Choroid plexus epithelial cell (primary cell): ENCODE results near the gene UGDH.

Experiments used
- DNase-seq: peaks from one replicate; pipeline ENCODE4 v3.0.0-alpha.2; 2010; ENCODE audit warnings: low read depth
- H3K4me3 ChIP-seq: 2 replicates; pipeline ENCODE4 v1.5.1; 2011; ENCODE audit warnings: low read depth, mild to moderate bottlenecking, control low read depth, low read length, moderate library complexity
- TF ChIP-seq, protein P1 (sequence below): conservative IDR thresholded peaks from 2 replicates; pipeline ENCODE4 v1.5.1; 2011; ENCODE audit warnings: low read depth, mild to moderate bottlenecking, control low read depth, inconsistent platforms, low read length, moderate library complexity

Gene UGDH

DNA sequence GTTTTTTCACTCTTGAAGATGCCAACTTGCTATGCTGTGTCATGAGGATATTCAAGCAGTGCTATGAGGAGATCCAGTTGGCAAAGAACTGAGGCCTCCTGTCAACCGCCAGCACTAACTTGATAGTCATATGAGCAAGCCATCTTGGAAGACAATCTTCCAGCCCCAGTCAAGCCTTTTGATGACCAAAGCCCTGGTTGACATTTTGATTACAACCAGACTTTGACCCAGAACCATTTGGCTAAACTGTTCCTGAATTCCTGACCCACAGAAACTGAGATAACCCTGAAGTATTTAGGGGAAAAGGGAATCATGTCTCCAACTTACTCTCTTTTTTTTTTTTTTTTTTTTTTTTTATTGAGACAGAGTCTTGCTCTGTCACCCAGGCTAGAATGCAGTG, 32.9 kb downstream of the UGDH start:
- DNase-seq: no peak
- TF ChIP-seq, protein P1, sequence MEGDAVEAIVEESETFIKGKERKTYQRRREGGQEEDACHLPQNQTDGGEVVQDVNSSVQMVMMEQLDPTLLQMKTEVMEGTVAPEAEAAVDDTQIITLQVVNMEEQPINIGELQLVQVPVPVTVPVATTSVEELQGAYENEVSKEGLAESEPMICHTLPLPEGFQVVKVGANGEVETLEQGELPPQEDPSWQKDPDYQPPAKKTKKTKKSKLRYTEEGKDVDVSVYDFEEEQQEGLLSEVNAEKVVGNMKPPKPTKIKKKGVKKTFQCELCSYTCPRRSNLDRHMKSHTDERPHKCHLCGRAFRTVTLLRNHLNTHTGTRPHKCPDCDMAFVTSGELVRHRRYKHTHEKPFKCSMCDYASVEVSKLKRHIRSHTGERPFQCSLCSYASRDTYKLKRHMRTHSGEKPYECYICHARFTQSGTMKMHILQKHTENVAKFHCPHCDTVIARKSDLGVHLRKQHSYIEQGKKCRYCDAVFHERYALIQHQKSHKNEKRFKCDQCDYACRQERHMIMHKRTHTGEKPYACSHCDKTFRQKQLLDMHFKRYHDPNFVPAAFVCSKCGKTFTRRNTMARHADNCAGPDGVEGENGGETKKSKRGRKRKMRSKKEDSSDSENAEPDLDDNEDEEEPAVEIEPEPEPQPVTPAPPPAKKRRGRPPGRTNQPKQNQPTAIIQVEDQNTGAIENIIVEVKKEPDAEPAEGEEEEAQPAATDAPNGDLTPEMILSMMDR: no peak
- no peak overlapping the region for H3K4me3 ChIP-seq

DNA sequence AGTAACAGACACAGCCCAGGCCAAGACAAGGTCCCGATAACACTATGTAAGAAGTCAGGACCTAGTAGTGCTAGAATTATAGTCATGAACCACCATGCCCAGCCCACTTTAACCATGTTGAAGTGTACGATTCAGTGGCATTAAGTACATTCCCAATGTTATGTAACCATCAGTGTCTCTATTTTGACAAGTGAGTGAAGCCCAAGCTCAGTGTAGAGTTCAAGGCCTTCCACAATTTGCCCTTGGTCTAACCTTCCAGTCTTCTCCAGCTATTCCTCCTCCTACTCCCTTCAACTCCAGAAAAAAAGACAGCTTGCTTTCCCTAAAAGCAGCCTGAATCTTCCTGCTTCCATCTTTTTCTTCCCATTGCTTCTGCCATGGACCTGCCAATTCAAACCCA, 36.9 kb downstream of the UGDH start:
- H3K4me3 ChIP-seq: no peak overlapping the region
- TF ChIP-seq, protein P1: no peak
- no peak for DNase-seq

DNA sequence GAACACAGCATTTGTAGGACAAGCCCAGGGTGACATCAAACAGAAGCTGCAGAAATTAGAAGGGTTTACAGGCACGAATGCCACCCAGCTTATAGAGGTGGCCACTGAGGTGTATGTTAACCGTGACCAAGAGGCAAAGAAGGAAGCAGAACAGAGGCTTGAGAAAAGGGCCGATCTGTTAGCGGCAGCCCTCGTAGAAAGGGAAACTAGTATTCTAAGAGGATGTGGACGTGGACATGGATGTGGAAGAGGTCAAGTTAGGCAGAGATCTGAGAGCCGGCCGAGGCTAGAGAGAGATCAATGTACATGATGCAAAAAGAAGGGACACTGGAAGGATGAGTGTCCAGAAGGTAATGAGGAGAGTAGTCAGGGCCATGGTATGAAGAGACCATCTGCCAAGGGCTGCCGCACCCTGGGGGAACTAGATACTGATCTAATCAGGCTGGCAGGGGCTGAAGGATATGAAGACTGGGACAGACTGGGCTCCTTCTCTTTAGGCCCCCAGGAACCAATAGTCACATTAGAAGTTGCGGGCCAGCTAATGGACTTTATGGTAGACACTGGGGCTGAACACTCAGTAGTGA, 40.9 kb downstream of the UGDH start:
- DNase-seq: no peak
- TF ChIP-seq, protein P1: no peak
- H3K4me3 ChIP-seq: no peak overlapping the region

DNA sequence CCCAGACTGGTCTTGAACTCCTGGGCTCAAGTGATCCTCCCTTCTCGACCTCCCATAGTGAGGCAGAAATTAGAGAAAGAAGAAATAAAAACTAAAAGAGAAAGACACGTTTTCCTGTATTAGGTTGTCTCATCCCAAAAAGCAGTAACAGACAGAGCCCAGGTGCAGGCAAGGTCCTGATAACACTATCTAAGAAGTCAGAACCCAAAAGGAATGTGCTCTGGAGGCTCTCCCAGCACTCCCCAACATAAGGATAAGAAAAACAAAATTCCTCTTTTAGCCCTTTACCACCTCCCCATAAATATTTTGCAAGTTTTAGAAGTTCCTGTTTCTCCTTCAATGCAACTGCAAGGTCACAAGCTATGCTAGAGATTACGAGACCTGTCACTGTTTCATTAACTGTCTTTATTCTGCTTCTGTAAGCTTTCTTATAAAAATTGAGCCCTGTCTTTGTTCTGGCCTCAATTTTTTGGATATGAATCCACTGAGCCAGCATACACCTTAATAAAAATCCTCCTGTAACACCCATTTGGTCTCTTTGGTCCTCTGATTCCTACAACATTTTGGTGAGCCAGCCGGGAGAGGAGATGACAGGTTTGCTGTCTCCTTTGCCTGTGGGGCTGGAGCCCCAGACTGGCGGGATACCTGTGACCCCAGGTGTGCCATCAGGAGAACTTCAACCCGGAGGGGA, 42.5 kb downstream of the UGDH start:
- no peak for DNase-seq
- TF ChIP-seq, protein P1: no peak
- H3K4me3 ChIP-seq: no peak overlapping the region

DNA sequence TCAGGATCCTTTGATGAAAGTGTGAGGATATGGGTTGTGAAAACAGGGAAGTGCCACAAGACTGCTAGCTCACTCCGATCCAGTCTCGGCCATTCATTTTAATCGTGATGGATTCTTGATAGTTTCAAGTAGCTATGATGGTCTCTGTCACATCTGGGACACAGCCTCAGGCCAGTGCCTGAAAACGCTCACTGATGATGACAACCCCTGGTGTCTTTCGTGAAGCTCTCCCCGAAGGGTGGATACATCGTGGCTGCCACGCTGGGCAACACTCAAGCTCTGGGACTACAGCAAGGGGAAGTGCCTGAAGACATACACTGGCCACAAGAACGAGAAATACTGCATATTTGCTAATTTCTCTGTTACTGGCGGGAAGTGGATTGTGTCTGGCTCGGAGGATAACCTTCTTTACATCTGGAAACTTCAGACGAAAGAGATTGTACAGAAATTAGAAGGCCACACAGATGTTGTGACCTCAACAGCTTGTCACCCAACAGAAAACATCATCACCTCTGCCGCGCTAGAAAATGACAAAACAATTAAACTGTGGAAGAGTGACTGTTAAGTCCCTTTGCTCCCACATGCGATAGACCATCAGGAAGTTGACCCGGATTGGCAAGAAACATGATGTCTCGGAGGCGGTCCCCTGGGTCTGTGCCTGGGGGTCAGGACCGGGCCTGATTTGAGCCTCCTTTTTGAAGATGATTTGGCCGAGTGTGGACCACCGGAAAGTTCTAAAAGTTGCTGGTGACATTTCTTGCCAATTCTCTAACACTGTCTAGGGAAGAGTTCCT, 46.1 kb downstream of the UGDH start:
- no peak overlapping the region for H3K4me3 ChIP-seq
- DNase-seq: no peak
- TF ChIP-seq, protein P1: no peak

DNA sequence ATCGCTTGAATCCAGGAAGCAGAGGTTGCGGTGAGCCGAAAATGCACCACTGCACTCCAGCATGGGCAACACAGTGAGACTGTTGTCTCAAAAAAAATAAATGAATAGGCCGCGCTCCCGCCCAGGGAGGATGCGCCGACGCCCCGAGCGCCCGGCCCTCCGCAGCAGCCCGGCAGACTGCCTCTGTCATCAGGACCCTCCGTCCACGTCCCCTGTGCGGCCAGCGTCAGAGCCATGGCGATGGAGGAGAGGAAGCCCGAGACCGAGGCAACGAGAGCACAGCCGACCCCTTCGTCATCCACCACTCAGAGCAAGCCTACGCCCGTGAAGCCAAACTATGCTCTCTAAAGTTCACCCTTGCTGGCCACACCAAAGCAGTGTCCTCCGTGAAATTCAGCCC, 47.0 kb downstream of the UGDH start:
- TF ChIP-seq, protein P1: no peak
- no peak overlapping the region for H3K4me3 ChIP-seq
- no peak for DNase-seq
